RPMI7951 (cell line): ENCODE data around the gene DLEC1. TPM values are rescaled to one million over a fixed set of nuclear protein-coding genes. Genes with fewer than 3 reads are reported as not detected.

ENCODE experiments used
- DNase-seq: peaks from one replicate; pipeline ENCODE4 v3.0.0-alpha.2; 2012; ENCODE audit warnings: low read depth
- total RNA-seq: library from RNA; depleted of rRNA; stranded (reverse); fragments of >200 nt; shearing (Covaris generic); gene quantifications from 2 replicates; pipeline ENCODE4 v1.2.3, GENCODE V29; 2014

The DLEC1 gene
- total RNA-seq, 1 experiment from 2014 or later: not detected

- no peak for DNase-seq
Measured at GRCh38 chr3:38108649-38109579, 69.9 kb downstream of the DLEC1 start.

GRCh38 chr3:38109580-38110313 lies 70.7 kb downstream of the DLEC1 start:
- DNase-seq: no peak

- DNase-seq: no peak
Measured at GRCh38 chr3:38110314-38111050, 71.5 kb downstream of the DLEC1 start.

GRCh38 chr3:38111201-38111600 lies 72.2 kb downstream of the DLEC1 start:
- DNase-seq: no peak

GRCh38 chr3:38111696-38112377 lies 72.8 kb downstream of the DLEC1 start:
- DNase-seq: no peak

GRCh38 chr3:38112378-38112761 lies 73.4 kb downstream of the DLEC1 start:
- no peak for DNase-seq

GRCh38 chr3:38114052-38114874 lies 75.3 kb downstream of the DLEC1 start:
- no peak for DNase-seq

GRCh38 chr3:38114875-38115644 lies 76.1 kb downstream of the DLEC1 start:
- DNase-seq: no peak

- DNase-seq: no peak
Measured at GRCh38 chr3:38115645-38116427, 76.8 kb downstream of the DLEC1 start.

GRCh38 chr3:38116471-38117162 lies 77.6 kb downstream of the DLEC1 start:
- peak; percentile 23 for DNase-seq

- DNase-seq: peak; percentile 13
Measured at GRCh38 chr3:38117163-38117716, 78.2 kb downstream of the DLEC1 start.

- DNase-seq: peak; percentile 52
Measured at GRCh38 chr3:38117748-38118420, 78.9 kb downstream of the DLEC1 start.

- no peak for DNase-seq
Measured at GRCh38 chr3:38118421-38119247, 79.6 kb downstream of the DLEC1 start.

- no peak for DNase-seq
Measured at GRCh38 chr3:38119248-38119544, 80.2 kb downstream of the DLEC1 start.

- no peak for DNase-seq
Measured at GRCh38 chr3:38119821-38120692, 81.0 kb downstream of the DLEC1 start.
